Thymus (tissue), 11 donors: ENCODE data around the gene BHLHE23. TPM values are rescaled to one million over a fixed set of nuclear protein-coding genes. Genes with fewer than 3 reads are reported as not detected.

Experiments
- DNase-seq, 9 donors: peaks; one replicate each; pipeline ENCODE4 v3.0.0-alpha.2; 2013; ENCODE audit warnings: low spot score in 9 of 9, low read depth in 6 of 9, missing footprints in 1 of 9
- H3K27ac ChIP-seq, 2 donors: one replicate each; pipeline ENCODE4 v1.5.1; 2013; ENCODE audit warnings: control low read depth in 1 of 2, low read depth in 1 of 2, low read length in 1 of 2, mild to moderate bottlenecking in 1 of 2, moderate library complexity in 1 of 2
- H3K27me3 ChIP-seq, 2 donors: one replicate each; pipeline ENCODE4 v1.5.1; 2013; ENCODE audit warnings: low read length in 1 of 2; ENCODE audit not compliant: control insufficient read depth in 2 of 2, insufficient read depth in 1 of 2
- H3K36me3 ChIP-seq, 2 donors: one replicate each; pipeline ENCODE4 v1.5.1; 2013; ENCODE audit warnings: low read length in 1 of 2, mild to moderate bottlenecking in 1 of 2, moderate library complexity in 1 of 2; ENCODE audit not compliant: control insufficient read depth in 2 of 2, insufficient read depth in 2 of 2
- H3K4me1 ChIP-seq, 2 donors: one replicate each; pipeline ENCODE4 v1.5.1; 2013; ENCODE audit warnings: low read length in 2 of 2; ENCODE audit not compliant: control insufficient read depth in 2 of 2, insufficient read depth in 2 of 2
- H3K4me3 ChIP-seq, 2 donors: one replicate each; pipeline ENCODE4 v1.5.1; 2013; ENCODE audit warnings: low read length in 2 of 2, control low read depth in 1 of 2, mild to moderate bottlenecking in 1 of 2
- H3K9me3 ChIP-seq, 2 donors: one replicate each; pipeline ENCODE4 v1.5.1; 2013; ENCODE audit warnings: low read length in 1 of 2, mild to moderate bottlenecking in 1 of 2; ENCODE audit not compliant: control insufficient read depth in 2 of 2, insufficient read depth in 1 of 2
- WGBS: extraction: QIAGEN DNeasy Blood & Tissue Kit; methylation state at CpG from one replicate; pipeline ENCODE4 v1.1.7; 2013; 5-methylcytosine and 5-hydroxymethylcytosine counted together
- polyA plus RNA-seq: library from polyadenylated mRNA; stranded (reverse); fragments of 200-250 nt; gene quantifications from one replicate; pipeline ENCODE4 v1.2.3, GENCODE V29; 2013
- total RNA-seq: library from RNA; stranded (reverse); fragments of 120-200 nt; gene quantifications from one replicate; pipeline ENCODE4 v1.2.4, GENCODE V29; 2013
- donor health status: healthy.

Gene BHLHE23
- total and polyA plus RNA-seq, 2 donors: 0.37 to 0.42 TPM

DNA sequence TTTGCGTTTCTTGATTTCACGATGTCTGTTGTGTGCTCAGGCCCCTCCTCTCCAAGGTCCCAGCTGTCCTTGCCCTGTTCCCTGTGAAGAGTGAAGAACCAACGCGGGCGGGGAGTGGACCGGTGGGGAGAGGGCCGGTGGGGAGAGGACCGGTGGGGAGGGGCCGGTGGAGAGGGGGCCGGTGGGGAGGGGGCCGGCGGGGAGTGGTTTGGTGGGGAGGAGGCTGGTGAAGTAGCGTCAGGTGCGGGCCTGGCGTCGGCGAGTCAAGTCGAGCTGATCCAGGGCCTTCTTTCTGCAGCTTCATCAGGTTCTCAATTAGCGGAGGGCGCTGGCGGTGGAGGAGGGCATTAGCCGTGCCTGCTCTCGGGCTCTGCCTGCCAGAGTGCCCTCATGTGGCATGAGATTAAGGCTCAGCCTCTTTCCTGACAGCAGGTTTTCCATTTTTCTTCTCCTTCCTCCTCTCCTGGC, 21.2 kb upstream of the BHLHE23 start:
- peaks cover 0 to 79% of the 10 kb centered on the region in 2 donors for H3K27me3 ChIP-seq
- H3K36me3 ChIP-seq: peaks cover 0 to 2% of the 10 kb centered on the region in 2 donors

DNA sequence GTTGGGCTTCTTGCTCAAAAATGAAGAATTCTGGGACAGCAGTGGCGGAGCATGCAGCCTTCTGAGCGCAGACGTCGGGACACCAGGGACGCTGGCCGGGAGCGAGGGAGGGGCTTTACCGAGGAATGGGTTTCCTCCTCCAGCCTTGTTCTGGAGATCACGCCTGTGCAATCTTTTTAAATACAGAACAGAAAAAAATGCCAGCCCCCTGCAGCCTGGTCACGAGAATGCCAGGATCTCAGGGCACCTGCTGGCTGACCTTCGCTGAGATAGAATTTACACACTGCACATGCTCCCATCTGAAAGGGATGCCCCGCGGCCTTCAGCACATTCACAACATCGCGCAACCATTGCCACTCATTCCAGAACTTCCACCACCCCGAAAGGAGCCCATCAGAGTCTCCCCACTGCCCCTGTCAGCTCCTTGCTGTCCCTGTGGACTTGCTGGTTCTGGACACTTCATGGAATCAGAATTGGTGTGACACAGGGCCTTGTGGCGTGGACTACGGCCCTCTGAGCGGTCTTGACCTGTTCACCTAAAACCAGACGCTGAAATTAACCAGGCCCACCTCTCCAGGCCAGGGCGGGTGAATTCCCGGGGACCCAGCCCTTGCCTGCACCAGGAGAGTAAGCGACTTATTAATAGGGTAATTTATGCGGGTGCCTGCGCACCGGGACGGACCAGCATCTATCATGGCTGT, 20.6 kb upstream of the BHLHE23 start:
- H3K4me1 ChIP-seq: peaks cover 29 to 68% of the 10 kb centered on the region in 2 donors
- 58% methylated on average over 27 of the region's 27 CpGs for WGBS
- H3K27ac ChIP-seq: no peak overlapping the region
- peaks cover 0 to 79% of the 10 kb centered on the region in 2 donors for H3K27me3 ChIP-seq
- no peak overlapping the region for H3K4me3 ChIP-seq
- peaks cover 0 to 4% of the 10 kb centered on the region in 2 donors for H3K36me3 ChIP-seq
- no peak for DNase-seq
- peaks cover 0 to 8% of the 10 kb centered on the region in 2 donors for H3K9me3 ChIP-seq

More for the DNA sequence above, 21.2 kb upstream of the BHLHE23 start:
- H3K4me1 ChIP-seq: peaks cover 34 to 74% of the 10 kb centered on the region in 2 donors
- H3K4me3 ChIP-seq: peak overlapping the region; percentile 24 to 51
- H3K9me3 ChIP-seq: peaks cover 0 to 8% of the 10 kb centered on the region in 2 donors
- peak overlapping the region; percentile 57 to 64 for H3K27ac ChIP-seq
- WGBS: 11% methylated on average over 23 of the region's 23 CpGs
- DNase-seq: peak in 1 of 9 donors; percentile 56

DNA sequence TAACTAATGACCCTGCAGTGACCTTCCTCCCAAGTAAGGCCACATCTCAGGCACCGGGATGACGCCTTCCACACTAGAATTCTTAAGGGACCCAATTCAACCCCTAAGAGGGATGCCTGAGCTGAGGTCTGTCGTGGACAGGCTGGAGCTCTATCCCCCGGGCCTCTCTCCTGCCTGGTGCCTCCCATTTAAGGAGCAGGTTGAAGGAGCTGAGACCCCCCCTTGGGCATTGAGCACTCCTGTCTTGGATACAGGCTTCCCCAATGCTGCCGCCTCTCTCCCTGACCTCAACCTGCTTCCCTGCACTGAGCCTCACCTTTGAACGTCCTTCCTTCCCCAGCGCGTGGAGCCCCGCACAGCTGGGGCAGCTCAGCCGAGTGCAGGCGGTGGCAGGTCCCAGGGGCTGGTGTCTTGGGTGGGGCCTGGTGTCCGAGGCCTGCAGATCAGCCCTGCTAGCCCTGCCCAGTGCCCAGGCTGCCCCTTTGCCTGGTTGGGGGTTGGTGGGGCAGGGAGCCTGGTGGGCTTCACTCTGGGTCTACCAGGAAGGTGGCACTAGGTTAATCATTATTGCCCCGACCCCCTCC, 19.9 kb upstream of the BHLHE23 start:
- 63% methylated on average over 13 of the region's 13 CpGs for WGBS
- peaks cover 0 to 6% of the 10 kb centered on the region in 2 donors for H3K36me3 ChIP-seq
- peaks cover 28 to 63% of the 10 kb centered on the region in 2 donors for H3K4me1 ChIP-seq
- no peak for DNase-seq
- peaks cover 0 to 8% of the 10 kb centered on the region in 2 donors for H3K9me3 ChIP-seq
- H3K27ac ChIP-seq: no peak overlapping the region
- H3K27me3 ChIP-seq: peaks cover 0 to 76% of the 10 kb centered on the region in 2 donors
- no peak overlapping the region for H3K4me3 ChIP-seq

DNA sequence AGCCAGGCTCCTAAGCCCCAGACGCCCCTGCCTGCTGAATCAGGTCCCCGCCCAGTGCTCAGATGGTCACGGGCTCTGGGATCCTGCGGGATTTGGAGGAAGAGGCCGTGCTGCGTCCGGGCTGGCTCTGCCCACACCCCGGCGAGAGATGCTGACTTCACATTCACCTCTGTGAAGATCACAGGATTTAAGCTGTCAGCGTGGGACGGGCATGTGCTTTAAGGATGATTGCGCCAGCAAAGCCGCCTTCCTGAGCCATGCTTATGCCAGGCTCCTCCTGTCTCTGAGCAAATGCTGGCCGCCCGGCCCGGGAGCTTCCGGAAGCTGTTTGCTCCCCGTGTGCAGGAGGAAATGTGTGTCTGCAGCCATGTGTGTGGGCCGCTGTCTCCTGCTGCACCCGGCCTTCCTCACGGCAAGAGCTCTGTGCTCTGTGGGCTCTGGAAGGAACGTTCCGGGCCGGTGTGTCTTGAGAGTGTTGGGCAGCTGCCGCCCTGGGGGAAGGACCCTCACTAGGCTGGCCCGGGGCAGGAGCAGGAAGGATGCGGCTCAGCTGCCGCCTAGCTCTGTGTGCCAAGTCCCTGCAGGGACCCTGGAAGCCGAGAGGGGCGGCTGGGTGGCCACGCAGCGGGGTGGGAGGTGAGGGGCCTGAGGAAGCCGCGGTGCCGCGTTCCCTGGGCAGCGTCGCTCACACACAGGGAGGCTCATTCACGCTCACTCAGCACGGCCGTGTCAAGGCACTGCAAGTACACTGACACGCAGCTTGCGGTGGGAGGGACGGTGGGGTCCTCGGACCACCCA, 19.0 kb upstream of the BHLHE23 start:
- Histone ChIP-seq H3K36me3 (peaks cover 0 to 6% of the 10 kb centered on the region in 2 donors), H3K27me3 (peaks cover 0 to 72% of the 10 kb centered on the region in 2 donors), H3K27ac (peak overlapping the region; percentile 17 to 32), H3K4me3 (peak overlapping the region in 1 of 2 donors; percentile 8), H3K4me1 (peaks cover 28 to 59% of the 10 kb centered on the region in 2 donors), H3K9me3 (peaks cover 0 to 8% of the 10 kb centered on the region in 2 donors)
- WGBS: 47% methylated on average over 45 of the region's 45 CpGs
- DNase-seq: peak in 1 of 9 donors; percentile 42

DNA sequence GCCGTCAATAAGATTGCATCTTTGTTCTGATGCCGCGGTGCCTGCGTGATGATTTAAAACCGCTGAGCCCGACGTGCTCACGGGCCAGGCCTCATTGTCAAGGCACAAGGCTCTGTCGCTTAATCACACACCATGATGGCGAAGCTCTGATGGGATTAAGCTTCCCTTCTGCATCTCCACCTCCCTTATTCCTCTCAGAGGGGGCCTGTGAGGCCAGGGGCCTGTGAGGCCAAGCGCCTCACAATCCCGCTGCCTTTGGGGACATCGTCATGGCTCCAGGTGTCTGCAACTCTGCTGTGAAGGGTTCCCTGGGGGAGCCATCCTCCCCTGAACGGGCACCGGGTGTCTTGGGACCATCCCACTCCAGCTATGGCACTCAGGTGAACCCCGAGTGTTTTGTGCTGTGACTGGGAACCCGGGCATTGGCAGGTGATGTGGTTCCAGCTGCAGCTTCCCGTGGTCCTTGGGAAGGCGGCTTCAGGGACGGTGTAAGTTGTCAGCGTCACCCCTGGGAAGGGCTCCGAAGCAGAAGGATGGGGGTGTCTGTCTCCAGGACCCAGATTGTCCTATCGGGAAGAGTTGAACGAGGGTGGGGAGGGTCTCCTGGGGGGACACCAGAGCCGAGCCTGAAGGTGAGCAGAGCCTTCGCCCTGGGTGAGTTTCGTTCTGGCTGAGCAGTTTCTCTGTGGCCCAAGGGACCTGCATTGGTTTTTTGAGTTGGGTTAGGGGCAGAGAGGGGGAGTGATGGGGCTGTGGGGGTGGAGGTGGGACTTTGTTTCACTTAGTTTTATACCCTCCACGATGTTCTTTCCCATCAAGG, 18.0 kb upstream of the BHLHE23 start:
- Histone ChIP-seq H3K4me3 (no peak overlapping the region), H3K4me1 (peaks cover 25 to 52% of the 10 kb centered on the region in 2 donors), H3K36me3 (peaks cover 0 to 6% of the 10 kb centered on the region in 2 donors), H3K9me3 (peaks cover 0 to 8% of the 10 kb centered on the region in 2 donors), H3K27ac (no peak overlapping the region), H3K27me3 (peaks cover 0 to 63% of the 10 kb centered on the region in 2 donors)
- DNase-seq: no peak
- WGBS: 82% methylated on average over 28 of the region's 28 CpGs

DNA sequence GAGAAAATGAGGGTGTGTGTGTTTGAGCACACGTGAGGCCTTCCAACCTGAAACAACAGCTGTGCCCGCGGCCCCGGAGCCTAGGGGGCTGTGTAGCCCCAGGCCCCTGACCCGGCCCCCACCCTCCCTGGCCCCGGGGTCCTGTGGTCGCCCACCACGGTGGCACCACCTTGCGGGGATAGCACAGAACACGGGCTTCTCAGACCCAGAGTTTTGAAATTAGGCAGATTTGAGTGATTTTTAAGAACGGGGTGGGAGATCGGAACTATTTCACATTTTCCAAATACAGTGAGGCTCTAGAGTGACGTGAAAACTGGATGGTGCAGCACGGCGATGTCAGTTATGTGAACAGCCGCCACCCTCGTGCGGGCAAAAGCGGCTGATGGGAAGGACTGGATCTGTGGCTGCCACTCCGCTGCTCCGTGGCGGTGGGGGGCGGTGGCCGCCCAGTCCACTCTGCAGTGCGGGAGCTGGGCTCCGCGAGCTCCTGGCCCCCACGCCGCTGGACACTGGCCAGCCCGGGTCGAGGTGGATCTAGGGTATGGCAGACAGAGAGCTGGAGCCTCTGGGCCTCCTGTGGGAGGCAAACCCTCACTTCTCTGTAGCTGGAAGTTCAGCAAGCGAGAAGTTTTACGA, 17.3 kb upstream of the BHLHE23 start:
- peaks cover 0 to 6% of the 10 kb centered on the region in 2 donors for H3K36me3 ChIP-seq
- peaks cover 0 to 8% of the 10 kb centered on the region in 2 donors for H3K9me3 ChIP-seq
- H3K4me3 ChIP-seq: no peak overlapping the region
- WGBS: 91% methylated on average over 33 of the region's 33 CpGs
- DNase-seq: no peak
- no peak overlapping the region for H3K27ac ChIP-seq
- H3K27me3 ChIP-seq: peaks cover 0 to 57% of the 10 kb centered on the region in 2 donors
- H3K4me1 ChIP-seq: peaks cover 21 to 45% of the 10 kb centered on the region in 2 donors

DNA sequence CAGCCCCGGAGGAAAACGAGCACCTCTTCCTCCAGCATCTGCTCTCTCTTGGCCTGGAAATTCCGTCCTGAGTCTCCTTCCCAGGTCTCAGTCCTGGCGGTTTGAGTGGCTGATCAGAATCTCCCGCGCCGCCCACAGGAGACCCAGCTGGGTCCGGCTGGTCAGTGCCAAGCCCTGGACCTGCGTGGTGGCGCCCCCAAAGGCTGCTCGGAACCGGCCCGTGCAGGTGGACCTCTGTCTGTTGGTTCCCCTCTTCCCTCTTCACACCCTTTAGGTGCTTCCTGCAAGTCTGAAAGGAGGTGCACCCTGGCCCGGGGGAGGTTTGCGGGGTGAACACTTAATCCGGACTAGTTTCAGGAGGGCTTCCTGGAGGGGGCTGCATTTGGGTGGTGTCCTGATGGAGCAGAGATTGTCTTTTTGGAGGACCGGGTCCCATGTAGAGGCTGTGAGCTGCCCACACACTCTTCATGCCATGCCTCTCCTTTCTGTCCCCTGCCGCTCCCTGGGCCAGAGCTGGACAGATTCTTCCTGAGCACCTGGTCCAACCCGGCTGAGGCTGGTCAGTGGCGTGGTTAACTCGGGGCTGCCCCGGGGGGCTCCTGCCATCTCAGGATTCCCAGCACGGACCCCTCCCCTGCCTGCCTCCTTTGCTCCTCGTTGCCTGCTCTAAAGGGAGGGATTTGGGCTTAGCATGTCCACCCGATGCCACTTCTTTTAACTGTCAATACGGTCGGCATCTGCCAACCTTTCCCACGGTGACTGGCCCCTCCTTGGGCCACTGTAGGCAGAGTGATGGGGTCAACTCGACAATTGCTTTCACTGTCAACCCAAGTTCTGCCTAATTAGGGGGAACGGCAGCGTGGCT, 16.5 kb upstream of the BHLHE23 start:
- peaks cover 0 to 6% of the 10 kb centered on the region in 2 donors for H3K36me3 ChIP-seq
- DNase-seq: no peak
- H3K27ac ChIP-seq: no peak overlapping the region
- peaks cover 20 to 40% of the 10 kb centered on the region in 2 donors for H3K4me1 ChIP-seq
- H3K4me3 ChIP-seq: no peak overlapping the region
- 91% methylated on average over 31 of the region's 31 CpGs for WGBS
- H3K27me3 ChIP-seq: peaks cover 0 to 54% of the 10 kb centered on the region in 2 donors
- peaks cover 0 to 10% of the 10 kb centered on the region in 2 donors for H3K9me3 ChIP-seq
